H1 (cell line): ENCODE measurements around the gene CNOT8. TPM values are rescaled to one million over a fixed set of nuclear protein-coding genes. Genes with fewer than 3 reads are reported as not detected.

ENCODE experiments used
- CTCF ChIA-PET: fragments of 300-600 bp; sonication (Branson Sonifier 250); formaldehyde crosslinking; loops from one replicate; lab custom pipeline; 2021; ENCODE audit not compliant: partially characterized antibody; lab: Charles Lee
- POLR2A ChIA-PET: fragments of 300-600 bp; sonication (Branson Sonifier 250); formaldehyde crosslinking; loops from one replicate; lab custom pipeline; 2021; ENCODE audit warnings: inconsistent platforms; ENCODE audit not compliant: partially characterized antibody; lab: Charles Lee
- DNase-seq, 2 experiments: peaks; one replicate each; pipeline versions ENCODE4 v3.0.0 to v3.0.0-alpha.2; 2010 to 2022; ENCODE audit warnings: low spot score in 2 of 2, low read depth in 1 of 2, mixed read lengths in 1 of 2
- FAIRE-seq: peaks from 2 replicates; lab custom pipeline; 2011; peaks lifted over from hg19 to GRCh38; lab: Jason Lieb, UNC
- H2AFZ ChIP-seq: 2 replicates; pipeline ENCODE4 v1.8.1; 2012; ENCODE audit warnings: low read length, inconsistent platforms
- H2AK5ac ChIP-seq: 2 replicates; pipeline ENCODE4 v1.6.1; 2013; ENCODE audit warnings: low read depth, low read length
- H2BK120ac ChIP-seq: replicated peaks from 2 replicates; pipeline ENCODE3; 2013; ENCODE audit warnings: low read depth, low read length, inconsistent platforms
- H2BK12ac ChIP-seq: 2 replicates; pipeline ENCODE4 v1.6.1; 2013; ENCODE audit warnings: low read depth, low read length
- H2BK15ac ChIP-seq: 2 replicates; pipeline ENCODE4 v1.6.1; 2013; ENCODE audit warnings: low read length
- H2BK20ac ChIP-seq: 2 replicates; pipeline ENCODE4 v1.6.1; 2013; ENCODE audit warnings: low read length
- H2BK5ac ChIP-seq: 2 replicates; pipeline ENCODE4 v1.6.1; 2013; ENCODE audit warnings: low read depth, low read length
- H3K14ac ChIP-seq: 2 replicates; pipeline ENCODE4 v1.6.1; 2013; ENCODE audit warnings: inconsistent platforms; ENCODE audit not compliant: insufficient read length
- H3K18ac ChIP-seq: 2 replicates; pipeline ENCODE4 v1.6.1; 2013; ENCODE audit warnings: low read length; ENCODE audit errors: extremely low read depth
- H3K23ac ChIP-seq: 2 replicates; pipeline ENCODE4 v1.6.1; 2013; ENCODE audit warnings: inconsistent platforms; ENCODE audit not compliant: insufficient read length
- H3K23me2 ChIP-seq: 2 replicates; pipeline ENCODE4 v1.6.1; 2013; ENCODE audit warnings: low read depth, low read length
- H3K27ac ChIP-seq: 2 replicates; pipeline ENCODE4 v1.6.1; 2011; ENCODE audit warnings: low read depth, low read length, inconsistent platforms
- H3K27me3 ChIP-seq, 4 experiments: replicated peaks in 1 of 4; 1 replicate in 1 of 4; 2 replicates in 3 of 4; pipeline versions ENCODE4 v1.6.1 to v1.8.1; 2011 to 2013; ENCODE audit warnings: low read length in 3 of 4, mild to moderate bottlenecking in 3 of 4, inconsistent platforms in 2 of 4, mixed read lengths in 2 of 4, moderate library complexity in 1 of 4; ENCODE audit not compliant: control insufficient read depth in 3 of 4, insufficient read depth in 3 of 4; ENCODE audit errors: extremely low read depth in 1 of 4
- H3K36me3 ChIP-seq, 4 experiments: 2 replicates each; pipeline versions ENCODE4 v1.6.1 to v1.8.1; 2011 to 2013; ENCODE audit warnings: mild to moderate bottlenecking in 4 of 4, low read length in 3 of 4, moderate library complexity in 2 of 4, control low read depth in 1 of 4, inconsistent platforms in 1 of 4; ENCODE audit not compliant: insufficient read depth in 4 of 4, control insufficient read depth in 2 of 4
- H3K4ac ChIP-seq: replicated peaks from 2 replicates; pipeline ENCODE3; 2013; ENCODE audit warnings: low read length, low read depth, mixed read lengths, inconsistent platforms; ENCODE audit not compliant: insufficient read length
- H3K4me1 ChIP-seq, 4 experiments: replicated peaks in 1 of 4; 1 replicate in 1 of 4; 2 replicates in 3 of 4; pipeline versions ENCODE4 v1.6.1 to v1.8.1; 2011 to 2013; ENCODE audit warnings: low read length in 3 of 4, inconsistent platforms in 2 of 4, mixed read lengths in 1 of 4; ENCODE audit not compliant: insufficient read depth in 4 of 4, control insufficient read depth in 3 of 4
- H3K4me2 ChIP-seq, 2 experiments: 2 replicates each; pipeline versions ENCODE4 v1.6.1 to v1.8.1; 2011 to 2013; ENCODE audit warnings: low read depth in 2 of 2, low read length in 2 of 2, control low read depth in 1 of 2, inconsistent platforms in 1 of 2, mild to moderate bottlenecking in 1 of 2; ENCODE audit not compliant: insufficient read depth in 1 of 2
- H3K4me3 ChIP-seq, 4 experiments: fragments of 200-600, 300-600 bp in 1 of 4; sonication (generic), shearing (Covaris generic), sonication (Bioruptor Twin) in 1 of 4; 2 replicates each; pipeline versions ENCODE4 v1.5.1 to v1.8.1; 2011 to 2016; ENCODE audit warnings: low read length in 4 of 4, low read depth in 3 of 4, control low read depth in 2 of 4, inconsistent platforms in 2 of 4, mild to moderate bottlenecking in 2 of 4, mixed read lengths in 1 of 4, moderate library complexity in 1 of 4; ENCODE audit not compliant: insufficient read depth in 2 of 4; ENCODE audit errors: extremely low read depth in 1 of 4
- H3K56ac ChIP-seq: replicated peaks from 2 replicates; pipeline ENCODE3; 2013; ENCODE audit warnings: low read depth, mild to moderate bottlenecking, mixed read lengths, low read length, inconsistent platforms; ENCODE audit not compliant: insufficient read length
- H3K79me1 ChIP-seq: 2 replicates; pipeline ENCODE4 v1.6.1; 2013; ENCODE audit warnings: low read depth, low read length, control low read depth
- H3K79me2 ChIP-seq, 2 experiments: 2 replicates each; pipeline versions ENCODE4 v1.6.1 to v1.8.1; 2012 to 2013; ENCODE audit warnings: low read length in 2 of 2, mild to moderate bottlenecking in 2 of 2, inconsistent platforms in 1 of 2; ENCODE audit not compliant: insufficient read depth in 2 of 2, control insufficient read depth in 1 of 2
- H3K9ac ChIP-seq, 4 experiments: replicated peaks in 1 of 4; 1 replicate in 1 of 4; 2 replicates in 3 of 4; pipeline versions ENCODE4 v1.6.1 to v1.8.1; 2011 to 2013; ENCODE audit warnings: low read depth in 3 of 4, low read length in 3 of 4, control low read depth in 2 of 4, mild to moderate bottlenecking in 2 of 4, moderate library complexity in 2 of 4, inconsistent platforms in 1 of 4; ENCODE audit errors: extremely low read depth in 1 of 4
- H3K9me3 ChIP-seq, 2 experiments: 2 replicates each; pipeline versions ENCODE4 v1.6.1 to v1.8.1; 2012 to 2013; ENCODE audit warnings: mild to moderate bottlenecking in 2 of 2, moderate library complexity in 2 of 2, control low read depth in 1 of 2, inconsistent platforms in 1 of 2, low read depth in 1 of 2, low read length in 1 of 2, mixed read lengths in 1 of 2; ENCODE audit not compliant: insufficient read depth in 2 of 2
- H4K20me1 ChIP-seq, 2 experiments: replicated peaks in 1 of 2; 2 replicates each; pipeline versions ENCODE3 to v1.8.1; 2011 to 2013; ENCODE audit warnings: inconsistent platforms in 2 of 2, low read length in 2 of 2, mild to moderate bottlenecking in 1 of 2; ENCODE audit not compliant: insufficient read depth in 2 of 2, control insufficient read depth in 1 of 2
- H4K5ac ChIP-seq: 2 replicates; pipeline ENCODE4 v1.6.1; 2013; ENCODE audit warnings: low read length, low read depth, mixed read lengths, inconsistent platforms; ENCODE audit not compliant: insufficient read length
- H4K8ac ChIP-seq: 2 replicates; pipeline ENCODE4 v1.8.0; 2013; ENCODE audit warnings: mild to moderate bottlenecking, moderate library complexity, low read length, inconsistent platforms; ENCODE audit not compliant: insufficient read depth; ENCODE audit errors: extremely low read depth
- H4K91ac ChIP-seq: replicated peaks from 2 replicates; pipeline ENCODE3; 2013; ENCODE audit warnings: low read length, mixed read lengths, inconsistent platforms; ENCODE audit not compliant: insufficient read length
- ASH2L ChIP-seq: fragments of 200-600, 300-600 bp; sonication (generic); IDR thresholded peaks from one replicate; pipeline ENCODE4 v1.7.1; 2017; ENCODE audit warnings: low read length
- CEBPB ChIP-seq: IDR thresholded peaks from 2 replicates; pipeline ENCODE4 v1.6.1; 2012; ENCODE audit warnings: low read depth, low read length
- CTCF ChIP-seq, 3 experiments: IDR thresholded peaks; 1 replicate in 2 of 3; 2 replicates in 1 of 3; pipeline versions ENCODE4 v1.5.1 to v1.6.1; 2011; ENCODE audit warnings: low read length in 3 of 3, mild to moderate bottlenecking in 3 of 3, inconsistent platforms in 2 of 3, low read depth in 1 of 3, moderate library complexity in 1 of 3; ENCODE audit not compliant: insufficient read depth in 1 of 3; ENCODE audit errors: control extremely low read depth in 1 of 3
- KDM1A ChIP-seq: fragments of 200-600, 300-600 bp; sonication (generic); IDR thresholded peaks from 2 replicates; pipeline ENCODE4 v1.7.1; 2016; ENCODE audit warnings: mild to moderate bottlenecking, low read length, borderline replicate concordance
- KDM4A ChIP-seq: IDR thresholded peaks from one replicate; pipeline ENCODE4 v1.7.1; 2012; ENCODE audit warnings: low read depth, mild to moderate bottlenecking, moderate library complexity, low read length, inconsistent platforms; ENCODE audit not compliant: severe bottlenecking
- POLR2AphosphoS5 ChIP-seq: IDR thresholded peaks from 2 replicates; pipeline ENCODE4 v1.6.1; 2011; ENCODE audit warnings: low read depth, low read length
- RFX5 ChIP-seq: IDR thresholded peaks from 2 replicates; pipeline ENCODE4 v1.6.1; 2011; ENCODE audit warnings: low read depth, low read length, improper control_type of control experiment, borderline replicate concordance
- SAP30 ChIP-seq: fragments of 300-600 bp; sonication (generic); IDR thresholded peaks from 2 replicates; pipeline ENCODE4 v1.7.1; 2012; ENCODE audit warnings: low read length, moderate library complexity, mild to moderate bottlenecking, inconsistent platforms; ENCODE audit not compliant: insufficient read depth, insufficient replicate concordance
- WGBS, 2 experiments: shearing (Covaris generic) in 1 of 2; methylation state at CpG; one replicate each; pipeline versions ENCODE4 v1.1.6 to v1.1.7; 2013 to 2015; ENCODE audit warnings: low lambda C conversion rate in 2 of 2, mixed read lengths in 2 of 2, inconsistent platforms in 1 of 2, low coverage in 1 of 2, missing lambda C conversion rate in 1 of 2; ENCODE audit not compliant: insufficient replicate concordance in 2 of 2, insufficient coverage in 1 of 2, insufficient read length in 1 of 2; ENCODE audit errors: extremely low coverage in 1 of 2, missing lambda C conversion rate in 1 of 2; 5-methylcytosine and 5-hydroxymethylcytosine counted together
- polyA plus RNA-seq, 7 experiments: library from polyadenylated mRNA; depleted of rRNA in 3 of 7; stranded (reverse) in 5 of 7; unstranded in 2 of 7; fragments of >200 nt in 5 of 7; fragments of 200-250 nt in 2 of 7; gene quantifications; 1 replicate in 5 of 7; 2 replicates in 1 of 7; 4 replicates in 1 of 7; pipeline versions ENCODE4 v1.2.1 to v1.2.3, GENCODE V29; 2011 to 2013; ENCODE audit warnings: missing spikeins in 2 of 7, mixed read lengths in 2 of 7
- total RNA-seq: library from RNA; stranded (reverse); fragmentation: NEBNext Ultra II Directional; extraction: Animal tissue kit (Norgen Biotek cat#: 25700); gene quantifications from 2 replicates; pipeline ENCODE4 v1.2.1, GENCODE V29; 2021

Gene CNOT8
- total and polyA plus RNA-seq, 2 of the 8 experiments (the other 6 are each of a cell fraction or from before 2014, with no cell fraction given), result 36.4 to 62.9 TPM

- CTCF ChIA-PET, result interaction anchor here (0.6 to 1.5 kb wide), 6 partner anchors 9 to 221 kb away, joined by 3 to 7 read pairs (median 3); partner anchors contain the start of gene FAXDC2
- Histone ChIP-seq H2BK12ac (no peak overlapping the region), H3K9me3 (no peaks in the 10 kb centered on the region), H3K4me3 (no peak overlapping the region), H2BK5ac (no peak overlapping the region), H2BK120ac (no peak overlapping the region), H3K23ac (no peak overlapping the region), H2AFZ (no peak overlapping the region), H3K9ac (no peak overlapping the region), H4K20me1 (no peaks in the 10 kb centered on the region), H4K91ac (no peak overlapping the region), H2BK15ac (no peak overlapping the region), H3K27ac (no peak overlapping the region), H3K14ac (no peak overlapping the region), H2AK5ac (no peak overlapping the region), H4K5ac (no peak overlapping the region), H3K18ac (no peak overlapping the region), H3K4ac (no peak overlapping the region), H3K27me3 (no peaks in the 10 kb centered on the region), H3K36me3 (no peaks in the 10 kb centered on the region; a peak in 2 of 8 replicates), H3K79me1 (no peaks in the 10 kb centered on the region), H2BK20ac (no peak overlapping the region), H4K8ac (no peak overlapping the region), H3K4me1 (no peaks in the 10 kb centered on the region), H3K79me2 (no peaks in the 10 kb centered on the region), H3K4me2 (no peak overlapping the region), H3K56ac (no peak overlapping the region), H3K23me2 (no peaks in the 10 kb centered on the region)
- POLR2A ChIA-PET, result interaction anchor here (0.8 to 2.1 kb wide), 9 partner anchors 9 to 30 kb away, joined by 3 to 9 read pairs (median 4); partner anchors contain the start of genes CNOT8 and FAXDC2
- FAIRE-seq (no peak), DNase-seq (no peak)
- 93% methylated on average over 6 of the region's 6 CpGs; no CpG with 5 or more reads in 1 of the 2 experiments for WGBS, 2 experiments
- no peak for TF ChIP-seq RFX5
- TF ChIP-seq POLR2AphosphoS5, result no peak
- TF ChIP-seq KDM1A, result no peak
- no peak for TF ChIP-seq KDM4A
- TF ChIP-seq SAP30, result no peak
- TF ChIP-seq CEBPB, result no peak
- no peak for TF ChIP-seq ASH2L
- no peak for TF ChIP-seq CTCF (IDR thresholded peaks at IDR 0.05; ENCODE audit: control extremely low read depth in 1 of 3, insufficient read depth in 1 of 3, low read depth in 1 of 3, low read length in 3 of 3)
Measured at GRCh38 chr5:154840435-154841272, 17.8 kb upstream of the CNOT8 start.
